ENCODE data around the gene KIF2C. TPM values are rescaled to one million over a fixed set of nuclear protein-coding genes. Genes with fewer than 3 reads are reported as not detected.

Gene KIF2C
- 2.9 TPM for polyA plus RNA-seq (2013)

GRCh38 chr1:44739307-44740178 lies at the start of gene KIF2C:
KIF2C (plus strand) TSS chr1:44739837; CDS start chr1:44739933, 96 bp downstream.
- POLR2A ChIA-PET, result interaction anchor here (1.0 to 1.9 kb wide), 2 partner anchors 8 to 18 kb away, joined by 4 to 12 read pairs; partner anchors contain the start of gene RNU5D-1
- Histone ChIP-seq H3K9me3 (ENCODE audit: control extremely low read depth in 1 of 5, control insufficient read depth in 4 of 5, insufficient read depth in 2 of 5, low read depth in 1 of 5, low read length in 4 of 5) (no peaks in the 10 kb centered on the region), H3K36me3 (ENCODE audit: control insufficient read depth in 4 of 4, insufficient read depth in 4 of 4, low read length in 3 of 4) (peaks cover 0 to 15% (median 2%) of the 10 kb centered on the region in 4 experiments), H3K27me3 (replicated peaks in 2 of 5; ENCODE audit: control insufficient read depth in 4 of 5, insufficient read depth in 5 of 5, low read length in 4 of 5) (no peaks in the 10 kb centered on the region), H3K4me3 (ENCODE audit: control insufficient read depth in 1 of 7, extremely low read depth in 1 of 7, insufficient read depth in 4 of 7, low read depth in 2 of 7, low read length in 6 of 7) (peak within 1 kb of the TSS; percentile 68 to 95 (median 88)), H3K4me1 (ENCODE audit: control extremely low read depth in 1 of 4, control insufficient read depth in 4 of 4, insufficient read depth in 4 of 4, low read length in 3 of 4) (peaks cover 9 to 17% (median 13%) of the 10 kb centered on the region in 4 experiments), H3K27ac (ENCODE audit: insufficient read depth in 1 of 2, low read depth in 1 of 2, low read length in 2 of 2, poor library complexity in 1 of 2, severe bottlenecking in 2 of 2) (peak within 1 kb of the TSS; percentile 76 to 91)
- 0% methylated on average over 48 of the region's 57 CpGs for WGBS (ENCODE audit: insufficient coverage)
- peak; percentile 97 to 99 (median 98) for DNase-seq
- CTCF ChIA-PET, result interaction anchor here (0.6 to 1.2 kb wide), 3 partner anchors 13 to 248 kb away, joined by 3 to 4 read pairs (median 3); no protein-coding TSS in a partner anchor

- Histone ChIP-seq H3K4me1 (ENCODE audit: control extremely low read depth in 1 of 4, control insufficient read depth in 4 of 4, insufficient read depth in 4 of 4, low read length in 3 of 4) (peaks cover 0 to 28% (median 19%) of the 10 kb centered on the region in 4 experiments), H3K27me3 (replicated peaks in 2 of 5; ENCODE audit: control insufficient read depth in 4 of 5, insufficient read depth in 5 of 5, low read length in 4 of 5) (no peaks in the 10 kb centered on the region), H3K4me3 (ENCODE audit: control insufficient read depth in 1 of 7, extremely low read depth in 1 of 7, insufficient read depth in 4 of 7, low read depth in 2 of 7, low read length in 6 of 7) (no peak overlapping the region), H3K36me3 (ENCODE audit: control insufficient read depth in 4 of 4, insufficient read depth in 4 of 4, low read length in 3 of 4) (no peaks in the 10 kb centered on the region), H3K27ac (ENCODE audit: insufficient read depth in 1 of 2, low read depth in 1 of 2, low read length in 2 of 2, poor library complexity in 1 of 2, severe bottlenecking in 2 of 2) (no peak overlapping the region), H3K9me3 (ENCODE audit: control extremely low read depth in 1 of 5, control insufficient read depth in 4 of 5, insufficient read depth in 2 of 5, low read depth in 1 of 5, low read length in 4 of 5) (no peaks in the 10 kb centered on the region)
- no peak for DNase-seq
- ChIA-PET POLR2A (no interaction called here), CTCF (interaction anchor here (0.9 to 1.5 kb wide), 2 partner anchors 9 to 29 kb away, joined by 3 to 4 read pairs; no protein-coding TSS in a partner anchor)
- 100% methylated on average over 1 of the region's 2 CpGs for WGBS (ENCODE audit: insufficient coverage)
These were observed 46.5 kb upstream of the KIF2C start for GRCh38 chr1:44693159-44693558.

GRCh38 chr1:44693900-44694299 lies 45.7 kb upstream of the KIF2C start:
- ChIA-PET POLR2A (interaction anchor here (0.6 kb wide), 1 partner anchor 12 kb away, joined by 4 read pairs; no protein-coding TSS in a partner anchor), CTCF (interaction anchor here (1.0 kb wide), 1 partner anchor 17 kb away, joined by 3 read pairs; no protein-coding TSS in a partner anchor)
- no peak overlapping the region for H3K27ac ChIP-seq (ENCODE audit: insufficient read depth in 1 of 2, low read depth in 1 of 2, low read length in 2 of 2, poor library complexity in 1 of 2, severe bottlenecking in 2 of 2)
- no peaks in the 10 kb centered on the region for H3K9me3 ChIP-seq (ENCODE audit: control extremely low read depth in 1 of 5, control insufficient read depth in 4 of 5, insufficient read depth in 2 of 5, low read depth in 1 of 5, low read length in 4 of 5)
- no peak for DNase-seq
- H3K36me3 ChIP-seq (ENCODE audit: control insufficient read depth in 4 of 4, insufficient read depth in 4 of 4, low read length in 3 of 4), result no peaks in the 10 kb centered on the region
- H3K4me3 ChIP-seq (ENCODE audit: control insufficient read depth in 1 of 7, extremely low read depth in 1 of 7, insufficient read depth in 4 of 7, low read depth in 2 of 7, low read length in 6 of 7), result no peak overlapping the region
- no peaks in the 10 kb centered on the region for H3K27me3 ChIP-seq (replicated peaks in 2 of 5; ENCODE audit: control insufficient read depth in 4 of 5, insufficient read depth in 5 of 5, low read length in 4 of 5)
- WGBS (ENCODE audit: insufficient coverage), result 100% methylated on average over 1 of the region's 3 CpGs
- peaks cover 0 to 34% (median 19%) of the 10 kb centered on the region in 4 experiments for H3K4me1 ChIP-seq (ENCODE audit: control extremely low read depth in 1 of 4, control insufficient read depth in 4 of 4, insufficient read depth in 4 of 4, low read length in 3 of 4)

GRCh38 chr1:44694863-44695478 lies 44.7 kb upstream of the KIF2C start:
- CTCF ChIA-PET, result interaction anchor here (1.0 to 3.8 kb wide), 3 partner anchors 12 to 42 kb away, joined by 3 to 18 read pairs (median 5); no protein-coding TSS in a partner anchor
- no peaks in the 10 kb centered on the region for H3K36me3 ChIP-seq (ENCODE audit: control insufficient read depth in 4 of 4, insufficient read depth in 4 of 4, low read length in 3 of 4)
- H3K27me3 ChIP-seq (replicated peaks in 2 of 5; ENCODE audit: control insufficient read depth in 4 of 5, insufficient read depth in 5 of 5, low read length in 4 of 5), result no peaks in the 10 kb centered on the region
- WGBS (ENCODE audit: insufficient coverage), result 85% methylated on average over 7 of the region's 7 CpGs
- peaks cover 0 to 34% (median 19%) of the 10 kb centered on the region in 4 experiments for H3K4me1 ChIP-seq (ENCODE audit: control extremely low read depth in 1 of 4, control insufficient read depth in 4 of 4, insufficient read depth in 4 of 4, low read length in 3 of 4)
- no peak overlapping the region for H3K27ac ChIP-seq (ENCODE audit: insufficient read depth in 1 of 2, low read depth in 1 of 2, low read length in 2 of 2, poor library complexity in 1 of 2, severe bottlenecking in 2 of 2)
- no peak overlapping the region for H3K4me3 ChIP-seq (ENCODE audit: control insufficient read depth in 1 of 7, extremely low read depth in 1 of 7, insufficient read depth in 4 of 7, low read depth in 2 of 7, low read length in 6 of 7)
- POLR2A ChIA-PET, result no interaction called here
- no peaks in the 10 kb centered on the region for H3K9me3 ChIP-seq (ENCODE audit: control extremely low read depth in 1 of 5, control insufficient read depth in 4 of 5, insufficient read depth in 2 of 5, low read depth in 1 of 5, low read length in 4 of 5)
- DNase-seq, result no peak

GRCh38 chr1:44695671-44696070 lies 44.0 kb upstream of the KIF2C start:
- DNase-seq, result no peak
- Histone ChIP-seq H3K4me1 (ENCODE audit: control extremely low read depth in 1 of 4, control insufficient read depth in 4 of 4, insufficient read depth in 4 of 4, low read length in 3 of 4) (peaks cover 0 to 34% (median 19%) of the 10 kb centered on the region in 4 experiments), H3K27ac (ENCODE audit: insufficient read depth in 1 of 2, low read depth in 1 of 2, low read length in 2 of 2, poor library complexity in 1 of 2, severe bottlenecking in 2 of 2) (no peak overlapping the region), H3K4me3 (ENCODE audit: control insufficient read depth in 1 of 7, extremely low read depth in 1 of 7, insufficient read depth in 4 of 7, low read depth in 2 of 7, low read length in 6 of 7) (no peak overlapping the region), H3K9me3 (ENCODE audit: control extremely low read depth in 1 of 5, control insufficient read depth in 4 of 5, insufficient read depth in 2 of 5, low read depth in 1 of 5, low read length in 4 of 5) (no peaks in the 10 kb centered on the region), H3K27me3 (replicated peaks in 2 of 5; ENCODE audit: control insufficient read depth in 4 of 5, insufficient read depth in 5 of 5, low read length in 4 of 5) (no peaks in the 10 kb centered on the region), H3K36me3 (ENCODE audit: control insufficient read depth in 4 of 4, insufficient read depth in 4 of 4, low read length in 3 of 4) (no peaks in the 10 kb centered on the region)
- CTCF ChIA-PET, result interaction anchor here (1.1 to 3.8 kb wide), 2 partner anchors 11 to 42 kb away, joined by 5 to 18 read pairs; no protein-coding TSS in a partner anchor
- WGBS (ENCODE audit: insufficient coverage), result 84% methylated on average over 2 of the region's 4 CpGs
- POLR2A ChIA-PET, result no interaction called here

GRCh38 chr1:44696101-44696500 lies 43.5 kb upstream of the KIF2C start:
- no peaks in the 10 kb centered on the region for H3K27me3 ChIP-seq (replicated peaks in 2 of 5; ENCODE audit: control insufficient read depth in 4 of 5, insufficient read depth in 5 of 5, low read length in 4 of 5)
- peaks cover 0 to 34% (median 19%) of the 10 kb centered on the region in 4 experiments for H3K4me1 ChIP-seq (ENCODE audit: control extremely low read depth in 1 of 4, control insufficient read depth in 4 of 4, insufficient read depth in 4 of 4, low read length in 3 of 4)
- DNase-seq, result no peak
- ChIA-PET CTCF (interaction anchor here (0.6 to 3.8 kb wide), 6 partner anchors 11 to 314 kb away, joined by 3 to 18 read pairs (median 4); no protein-coding TSS in a partner anchor), POLR2A (interaction anchor here (1.5 to 2.5 kb wide), 2 partner anchors 25 to 45 kb away, joined by 3 to 17 read pairs; no protein-coding TSS in a partner anchor)
- H3K4me3 ChIP-seq (ENCODE audit: control insufficient read depth in 1 of 7, extremely low read depth in 1 of 7, insufficient read depth in 4 of 7, low read depth in 2 of 7, low read length in 6 of 7), result no peak overlapping the region
- H3K27ac ChIP-seq (ENCODE audit: insufficient read depth in 1 of 2, low read depth in 1 of 2, low read length in 2 of 2, poor library complexity in 1 of 2, severe bottlenecking in 2 of 2), result no peak overlapping the region
- WGBS (ENCODE audit: insufficient coverage), result 100% methylated on average over 2 of the region's 3 CpGs
- H3K36me3 ChIP-seq (ENCODE audit: control insufficient read depth in 4 of 4, insufficient read depth in 4 of 4, low read length in 3 of 4), result no peaks in the 10 kb centered on the region
- H3K9me3 ChIP-seq (ENCODE audit: control extremely low read depth in 1 of 5, control insufficient read depth in 4 of 5, insufficient read depth in 2 of 5, low read depth in 1 of 5, low read length in 4 of 5), result no peaks in the 10 kb centered on the region
